Neural cell (in vitro differentiated cells): ENCODE data around the gene CACNA1B. TPM values are rescaled to one million over a fixed set of nuclear protein-coding genes. Genes with fewer than 3 reads are reported as not detected.

Experiments used
- H2AFZ ChIP-seq: fragments of 200-600, 300-800 bp; sonication (generic), shearing (Covaris generic); 2 replicates; pipeline ENCODE4 v1.6.0; 2014; ENCODE audit warnings: low read depth, mild to moderate bottlenecking, antibody characterized with exemption, low read length, moderate library complexity
- H3F3A ChIP-seq: fragments of 200-600 bp; shearing (Covaris generic); 2 replicates; pipeline ENCODE4 v1.6.1; 2016; ENCODE audit warnings: mild to moderate bottlenecking, moderate library complexity, mixed read lengths, antibody characterized with exemption, low read length; ENCODE audit not compliant: insufficient read depth, poor library complexity, severe bottlenecking
- H3K27ac ChIP-seq: fragments of 200-600, 300-800 bp; sonication (generic), shearing (Covaris generic); 2 replicates; pipeline ENCODE4 v1.5.1; 2014; ENCODE audit warnings: mild to moderate bottlenecking, low read length, moderate library complexity
- H3K27me3 ChIP-seq: fragments of 300-800, 200-600 bp; sonication (generic), shearing (Covaris generic); 2 replicates; pipeline ENCODE4 v1.6.0; 2014; ENCODE audit warnings: mild to moderate bottlenecking, low read depth, low read length, moderate library complexity; ENCODE audit not compliant: insufficient read depth
- H3K36me3 ChIP-seq: fragments of 300-800, 200-600 bp; sonication (generic), shearing (Covaris generic); 2 replicates; pipeline ENCODE4 v1.5.1; 2014; ENCODE audit warnings: mild to moderate bottlenecking, antibody characterized with exemption, low read length, moderate library complexity; ENCODE audit not compliant: insufficient read depth
- H3K4me2 ChIP-seq: fragments of 300-800, 200-600 bp; sonication (generic), shearing (Covaris generic); 2 replicates; pipeline ENCODE4 v1.6.0; 2014; ENCODE audit warnings: mild to moderate bottlenecking, low read length
- H3K4me3 ChIP-seq: fragments of 300-800, 200-600 bp; sonication (generic), shearing (Covaris generic); 2 replicates; pipeline ENCODE4 v1.5.1; 2014; ENCODE audit warnings: mild to moderate bottlenecking, low read length, moderate library complexity
- H3K79me2 ChIP-seq: fragments of 200-600 bp; shearing (Covaris generic); replicated peaks from 2 replicates; pipeline ENCODE4 v1.6.0; 2014; ENCODE audit warnings: mild to moderate bottlenecking, low read length, moderate library complexity; ENCODE audit not compliant: insufficient read depth
- H3K9ac ChIP-seq: fragments of 300-800, 200-600 bp; sonication (generic), shearing (Covaris generic); 2 replicates; pipeline ENCODE4 v1.6.1; 2016; ENCODE audit warnings: mild to moderate bottlenecking, low read length, mixed read lengths
- H3K9me2 ChIP-seq: fragments of 200-600 bp; shearing (Covaris generic); 2 replicates; pipeline ENCODE4 v1.6.1; 2016; ENCODE audit warnings: mild to moderate bottlenecking, low read length, mixed read lengths; ENCODE audit not compliant: insufficient read depth
- H3K9me3 ChIP-seq: fragments of 200-600, 300-800 bp; sonication (generic), shearing (Covaris generic); 2 replicates; pipeline ENCODE4 v1.6.1; 2016; ENCODE audit warnings: mild to moderate bottlenecking, mixed run types, low read length, moderate library complexity, mixed read lengths
- H4K20me1 ChIP-seq: fragments of 200-600 bp; shearing (Covaris generic); 2 replicates; pipeline ENCODE4 v1.6.1; 2016; ENCODE audit warnings: mild to moderate bottlenecking, mixed run types; ENCODE audit not compliant: insufficient read depth
- EP300 ChIP-seq: fragments of 450-650 bp; conservative IDR thresholded peaks from 2 replicates; pipeline ENCODE4 v1.6.1; 2014; ENCODE audit warnings: antibody characterized with exemption, mild to moderate bottlenecking, moderate library complexity; ENCODE audit not compliant: poor library complexity, severe bottlenecking
- EZH2 ChIP-seq: fragments of 200-600, 300-800 bp; shearing (Covaris generic), sonication (generic); IDR thresholded peaks from 2 replicates; pipeline ENCODE4 v1.6.1; 2014; ENCODE audit warnings: antibody characterized with exemption, low read length, borderline replicate concordance, mild to moderate bottlenecking; ENCODE audit not compliant: insufficient read depth, poor library complexity, severe bottlenecking
- MXI1 ChIP-seq: fragments of 450-650 bp; conservative IDR thresholded peaks from 2 replicates; pipeline ENCODE4 v1.6.1; 2014; ENCODE audit warnings: antibody characterized with exemption, mild to moderate bottlenecking; ENCODE audit not compliant: poor library complexity, severe bottlenecking
- POLR2AphosphoS5 ChIP-seq: IDR thresholded peaks from 2 replicates; pipeline ENCODE4 v1.6.1; 2012
- RAD21 ChIP-seq: fragments of 450-650 bp; conservative IDR thresholded peaks from 2 replicates; pipeline ENCODE4 v1.6.1; 2014; ENCODE audit warnings: antibody characterized with exemption, mild to moderate bottlenecking, moderate library complexity
- SMC3 ChIP-seq: fragments of 450-650 bp; conservative IDR thresholded peaks from 2 replicates; pipeline ENCODE4 v1.6.1; 2014; ENCODE audit warnings: antibody characterized with exemption, mild to moderate bottlenecking, moderate library complexity; ENCODE audit not compliant: poor library complexity
- TAF1 ChIP-seq: IDR thresholded peaks from 2 replicates; pipeline ENCODE4 v1.6.1; 2012; ENCODE audit warnings: low read depth
- polyA plus RNA-seq: library from polyadenylated mRNA; depleted of rRNA; stranded (reverse); fragments of >200 nt; gene quantifications from 2 replicates; pipeline ENCODE4 v1.2.3, GENCODE V29; 2014
- TF ChIP-seq, protein P1 (sequence below): fragments of 450-650 bp; IDR thresholded peaks from 2 replicates; pipeline ENCODE4 v1.5.1; 2014; ENCODE audit warnings: antibody characterized with exemption, mild to moderate bottlenecking, moderate library complexity; ENCODE audit not compliant: poor library complexity, severe bottlenecking
- TF ChIP-seq, protein P2 (sequence below): IDR thresholded peaks from 2 replicates; pipeline ENCODE4 v1.6.1; 2012; ENCODE audit warnings: borderline replicate concordance

The CACNA1B gene
- polyA plus RNA-seq, 1 donor from 2014 or later = 5.8 TPM

DNA sequence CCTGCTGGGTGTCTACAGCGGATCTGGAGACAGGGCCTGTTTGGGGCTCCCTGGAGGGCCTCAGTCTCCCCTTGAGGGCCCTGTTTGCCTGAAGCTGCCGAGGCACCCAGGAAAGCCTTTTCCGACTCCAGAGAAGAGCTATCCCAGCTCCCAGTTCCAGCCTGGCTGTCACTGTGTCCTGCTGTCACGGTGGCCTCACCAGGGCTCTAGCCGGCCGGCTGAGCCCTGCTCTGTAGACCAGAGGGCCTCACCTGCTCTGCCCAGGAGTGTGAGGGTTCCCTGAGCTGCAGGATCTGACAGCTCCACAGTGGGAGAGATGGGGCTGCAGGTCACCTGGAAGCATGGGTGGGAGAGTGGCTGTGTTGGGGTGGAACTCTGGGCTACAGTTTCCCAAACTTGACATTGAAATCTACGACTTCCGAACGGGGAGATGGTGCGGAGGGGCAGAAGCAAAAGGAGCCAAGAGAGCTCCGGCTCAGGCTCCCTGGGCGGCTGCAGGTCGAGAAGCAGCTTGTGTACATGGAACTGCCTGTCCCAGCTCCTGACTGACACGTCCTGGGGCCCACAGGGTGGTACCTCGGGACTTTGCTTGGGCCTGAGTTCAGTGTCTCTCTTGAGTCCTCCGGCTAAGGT lies 94.9 kb downstream of the CACNA1B start:
- no peaks in the 10 kb centered on the region for H3K27me3 ChIP-seq
- TF ChIP-seq EZH2 (no peak), TAF1 (no peak), MXI1 (no peak), SMC3 (no peak), EP300 (no peak), POLR2AphosphoS5 (no peak), RAD21 (no peak)
- TF ChIP-seq, protein P1, sequence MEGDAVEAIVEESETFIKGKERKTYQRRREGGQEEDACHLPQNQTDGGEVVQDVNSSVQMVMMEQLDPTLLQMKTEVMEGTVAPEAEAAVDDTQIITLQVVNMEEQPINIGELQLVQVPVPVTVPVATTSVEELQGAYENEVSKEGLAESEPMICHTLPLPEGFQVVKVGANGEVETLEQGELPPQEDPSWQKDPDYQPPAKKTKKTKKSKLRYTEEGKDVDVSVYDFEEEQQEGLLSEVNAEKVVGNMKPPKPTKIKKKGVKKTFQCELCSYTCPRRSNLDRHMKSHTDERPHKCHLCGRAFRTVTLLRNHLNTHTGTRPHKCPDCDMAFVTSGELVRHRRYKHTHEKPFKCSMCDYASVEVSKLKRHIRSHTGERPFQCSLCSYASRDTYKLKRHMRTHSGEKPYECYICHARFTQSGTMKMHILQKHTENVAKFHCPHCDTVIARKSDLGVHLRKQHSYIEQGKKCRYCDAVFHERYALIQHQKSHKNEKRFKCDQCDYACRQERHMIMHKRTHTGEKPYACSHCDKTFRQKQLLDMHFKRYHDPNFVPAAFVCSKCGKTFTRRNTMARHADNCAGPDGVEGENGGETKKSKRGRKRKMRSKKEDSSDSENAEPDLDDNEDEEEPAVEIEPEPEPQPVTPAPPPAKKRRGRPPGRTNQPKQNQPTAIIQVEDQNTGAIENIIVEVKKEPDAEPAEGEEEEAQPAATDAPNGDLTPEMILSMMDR = no peak
- TF ChIP-seq, protein P2, sequence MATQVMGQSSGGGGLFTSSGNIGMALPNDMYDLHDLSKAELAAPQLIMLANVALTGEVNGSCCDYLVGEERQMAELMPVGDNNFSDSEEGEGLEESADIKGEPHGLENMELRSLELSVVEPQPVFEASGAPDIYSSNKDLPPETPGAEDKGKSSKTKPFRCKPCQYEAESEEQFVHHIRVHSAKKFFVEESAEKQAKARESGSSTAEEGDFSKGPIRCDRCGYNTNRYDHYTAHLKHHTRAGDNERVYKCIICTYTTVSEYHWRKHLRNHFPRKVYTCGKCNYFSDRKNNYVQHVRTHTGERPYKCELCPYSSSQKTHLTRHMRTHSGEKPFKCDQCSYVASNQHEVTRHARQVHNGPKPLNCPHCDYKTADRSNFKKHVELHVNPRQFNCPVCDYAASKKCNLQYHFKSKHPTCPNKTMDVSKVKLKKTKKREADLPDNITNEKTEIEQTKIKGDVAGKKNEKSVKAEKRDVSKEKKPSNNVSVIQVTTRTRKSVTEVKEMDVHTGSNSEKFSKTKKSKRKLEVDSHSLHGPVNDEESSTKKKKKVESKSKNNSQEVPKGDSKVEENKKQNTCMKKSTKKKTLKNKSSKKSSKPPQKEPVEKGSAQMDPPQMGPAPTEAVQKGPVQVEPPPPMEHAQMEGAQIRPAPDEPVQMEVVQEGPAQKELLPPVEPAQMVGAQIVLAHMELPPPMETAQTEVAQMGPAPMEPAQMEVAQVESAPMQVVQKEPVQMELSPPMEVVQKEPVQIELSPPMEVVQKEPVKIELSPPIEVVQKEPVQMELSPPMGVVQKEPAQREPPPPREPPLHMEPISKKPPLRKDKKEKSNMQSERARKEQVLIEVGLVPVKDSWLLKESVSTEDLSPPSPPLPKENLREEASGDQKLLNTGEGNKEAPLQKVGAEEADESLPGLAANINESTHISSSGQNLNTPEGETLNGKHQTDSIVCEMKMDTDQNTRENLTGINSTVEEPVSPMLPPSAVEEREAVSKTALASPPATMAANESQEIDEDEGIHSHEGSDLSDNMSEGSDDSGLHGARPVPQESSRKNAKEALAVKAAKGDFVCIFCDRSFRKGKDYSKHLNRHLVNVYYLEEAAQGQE = no peak
- no peak overlapping the region for H2AFZ ChIP-seq
- no peaks in the 10 kb centered on the region for H3K36me3 ChIP-seq
- H3K9me2 ChIP-seq = no peaks in the 10 kb centered on the region
- H3K27ac ChIP-seq = no peak overlapping the region
- no peaks in the 10 kb centered on the region for H3K9me3 ChIP-seq
- no peaks in the 10 kb centered on the region for H3F3A ChIP-seq
- no peaks in the 10 kb centered on the region for H3K79me2 ChIP-seq
- no peaks in the 10 kb centered on the region for H4K20me1 ChIP-seq
- H3K9ac ChIP-seq = no peak overlapping the region
- H3K4me3 ChIP-seq = no peak overlapping the region
- no peak overlapping the region for H3K4me2 ChIP-seq

GRCh38 chr9:137972988-137973470 lies 95.4 kb downstream of the CACNA1B start:
- Histone ChIP-seq H3K79me2 (no peaks in the 10 kb centered on the region), H3F3A (no peaks in the 10 kb centered on the region), H3K36me3 (no peaks in the 10 kb centered on the region)

More at GRCh38 chr9:137972988-137973470, 95.4 kb downstream of the CACNA1B start:
- TF ChIP-seq MXI1 = no peak
- no peak for TF ChIP-seq POLR2AphosphoS5
- no peak for TF ChIP-seq EZH2
- TF ChIP-seq SMC3 = no peak
- no peak for TF ChIP-seq EP300
- no peak overlapping the region for H2AFZ ChIP-seq
- no peak overlapping the region for H3K4me2 ChIP-seq
- no peaks in the 10 kb centered on the region for H4K20me1 ChIP-seq
- H3K27ac ChIP-seq = no peak overlapping the region
- no peaks in the 10 kb centered on the region for H3K9me2 ChIP-seq
- H3K9me3 ChIP-seq = no peaks in the 10 kb centered on the region
- H3K9ac ChIP-seq = no peak overlapping the region
- H3K4me3 ChIP-seq = no peak overlapping the region
- H3K27me3 ChIP-seq = no peaks in the 10 kb centered on the region
